GM12891 (cell line): ENCODE data around the gene TFF1.

Experiments
- DNase-seq: peaks from one replicate; pipeline ENCODE4 v3.0.0; 2011; ENCODE audit warnings: low spot score; ENCODE audit not compliant: insufficient read length
- FAIRE-seq: peaks from 2 replicates; lab custom pipeline; 2011; peaks lifted over from hg19 to GRCh38; lab: Jason Lieb, UNC
- PAX5 ChIP-seq: IDR thresholded peaks from 2 replicates; pipeline ENCODE4 v1.6.1; 2011; ENCODE audit warnings: low read length, moderate library complexity, mild to moderate bottlenecking; ENCODE audit not compliant: insufficient read depth, severe bottlenecking
- POLR2A ChIP-seq: IDR thresholded peaks from 2 replicates; pipeline ENCODE4 v1.6.1; 2011; ENCODE audit warnings: low read depth, low read length, control low read depth
- POLR2AphosphoS5 ChIP-seq: IDR thresholded peaks from 2 replicates; pipeline ENCODE4 v1.6.1; 2011; ENCODE audit warnings: low read depth, low read length, control low read depth
- POU2F2 ChIP-seq: IDR thresholded peaks from 2 replicates; pipeline ENCODE4 v1.6.1; 2011; ENCODE audit warnings: low read depth, mild to moderate bottlenecking, control low read depth, low read length, moderate library complexity
- SPI1 ChIP-seq: IDR thresholded peaks from 2 replicates; pipeline ENCODE4 v1.6.1; 2011; ENCODE audit warnings: low read depth, low read length, control low read depth
- TAF1 ChIP-seq: IDR thresholded peaks from 2 replicates; pipeline ENCODE4 v1.6.1; 2011; ENCODE audit warnings: low read depth, low read length, control low read depth

The TFF1 gene

DNA sequence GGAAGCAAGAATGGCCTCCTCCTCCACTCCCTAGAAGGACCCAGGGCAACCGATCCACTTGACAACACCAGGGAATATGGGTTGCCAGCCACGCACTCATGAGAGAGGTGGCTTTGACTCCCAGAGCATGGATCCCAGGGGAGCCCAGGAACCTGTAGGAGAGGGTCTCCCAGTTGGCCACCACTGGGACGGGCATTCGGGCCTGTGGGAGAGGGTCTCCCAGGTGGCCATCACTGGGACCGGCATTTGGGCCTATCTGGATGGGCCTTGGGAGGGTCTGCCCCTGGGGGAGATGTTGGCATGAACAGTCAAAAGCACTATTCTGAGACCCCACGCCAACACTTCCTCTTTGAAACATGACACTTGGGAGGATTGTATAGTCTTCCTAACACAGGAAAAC is 565 bp downstream of the TFF1 start:
- TF ChIP-seq TAF1 (no peak), SPI1 (0 out of 2 replicates have a peak, but pooled peaks have one; percentile 25), POU2F2 (no peak)
- DNase-seq (no peak), FAIRE-seq (no peak)

DNA sequence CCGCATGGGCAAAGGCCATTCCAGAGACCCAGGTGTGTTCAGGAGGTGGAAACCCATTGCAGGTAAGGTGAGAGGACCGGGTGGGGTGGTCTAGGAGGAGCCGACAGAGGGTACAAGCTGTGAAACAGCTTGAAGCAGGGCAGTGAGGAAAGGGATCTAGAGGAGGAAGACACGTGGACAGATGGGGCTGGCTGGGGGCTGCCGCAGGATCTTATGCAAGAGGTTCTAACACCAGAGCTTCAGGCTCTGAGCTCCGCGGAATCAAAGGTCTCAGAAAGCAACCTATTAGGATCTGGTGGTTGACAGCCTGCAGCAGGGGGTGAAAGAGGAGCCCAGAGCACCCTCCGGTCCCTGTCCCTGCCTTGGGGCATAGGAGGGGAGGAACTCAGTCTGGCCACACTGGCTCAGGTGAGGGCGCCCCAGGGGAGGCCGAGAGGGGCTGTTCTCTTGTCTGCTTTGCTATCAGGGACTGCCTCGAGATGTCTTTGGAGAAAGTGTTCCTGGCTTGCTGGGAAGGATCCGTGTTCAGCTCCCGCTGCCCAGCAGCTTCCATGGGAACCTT is 1.9 kb downstream of the TFF1 start:
- TF ChIP-seq TAF1 (no peak), POU2F2 (no peak), POLR2A (no peak), PAX5 (no peak), SPI1 (no peak), POLR2AphosphoS5 (no peak)
- DNase-seq (no peak), FAIRE-seq (no peak)

DNA sequence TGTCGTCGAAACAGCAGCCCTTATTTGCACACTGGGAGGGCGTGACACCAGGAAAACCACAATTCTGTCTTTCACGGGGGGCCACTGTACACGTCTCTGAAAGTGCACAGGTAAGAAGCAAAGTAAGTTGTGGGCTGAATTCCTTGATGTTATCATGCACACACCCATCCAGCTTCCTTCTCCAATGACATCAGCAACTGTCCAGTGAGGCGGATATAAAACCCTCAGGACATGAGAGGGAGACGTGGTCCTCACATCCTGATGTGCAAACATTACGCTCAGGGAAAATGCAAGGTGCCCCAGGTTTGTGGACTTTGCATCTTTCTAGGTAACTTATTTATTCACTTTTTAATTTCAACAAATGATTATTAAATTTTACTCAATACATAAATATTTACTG is 3.0 kb downstream of the TFF1 start:
- DNase-seq (no peak), FAIRE-seq (no peak)
- TF ChIP-seq POU2F2 (no peak), SPI1 (no peak), TAF1 (no peak), PAX5 (no peak), POLR2A (no peak), POLR2AphosphoS5 (no peak)

DNA sequence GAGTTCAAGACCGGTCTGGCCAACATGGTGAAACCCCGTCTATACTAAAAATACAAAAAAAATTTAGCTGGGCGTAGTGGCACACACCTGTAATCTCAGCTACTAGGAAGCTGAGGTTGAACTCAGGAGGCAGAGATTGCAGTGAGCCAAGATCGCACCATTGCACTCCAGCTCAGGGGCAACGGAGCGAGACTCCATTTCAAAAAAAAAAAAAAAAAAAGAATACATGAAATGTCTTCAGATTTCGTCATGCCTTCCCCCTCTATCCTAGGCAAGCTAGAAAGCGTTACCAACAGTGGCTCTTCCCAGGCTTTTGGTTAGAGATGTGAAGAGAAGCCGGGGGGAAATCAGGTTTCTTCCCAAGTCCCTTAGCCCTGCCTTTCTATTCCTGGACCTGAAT is 3.6 kb downstream of the TFF1 start:
- FAIRE-seq, result no peak
- DNase-seq, result no peak
- TF ChIP-seq SPI1 (no peak), POLR2A (no peak), TAF1 (no peak), POU2F2 (no peak), POLR2AphosphoS5 (no peak), PAX5 (no peak)

DNA sequence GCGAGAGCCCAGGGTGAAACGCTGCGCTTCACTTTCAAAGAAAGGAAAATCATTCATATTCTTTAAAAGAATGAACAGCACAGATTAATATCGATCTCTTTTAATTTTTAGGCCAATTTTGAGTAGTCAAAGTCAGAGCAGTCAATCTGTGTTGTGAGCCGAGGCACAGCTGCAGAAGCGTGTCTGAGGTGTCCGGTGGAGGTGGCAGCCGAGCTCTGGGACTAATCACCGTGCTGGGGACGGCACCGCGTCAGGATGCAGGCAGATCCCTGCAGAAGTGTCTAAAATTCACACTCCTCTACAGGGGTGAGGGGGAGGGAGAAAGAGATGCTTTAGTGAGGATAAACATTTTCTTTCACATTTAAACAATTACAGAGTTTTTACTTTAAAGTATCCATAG is 4.1 kb downstream of the TFF1 start:
- FAIRE-seq (no peak), DNase-seq (no peak)
- TF ChIP-seq POU2F2 (no peak), TAF1 (no peak), POLR2A (no peak), POLR2AphosphoS5 (no peak), PAX5 (no peak), SPI1 (no peak)

DNA sequence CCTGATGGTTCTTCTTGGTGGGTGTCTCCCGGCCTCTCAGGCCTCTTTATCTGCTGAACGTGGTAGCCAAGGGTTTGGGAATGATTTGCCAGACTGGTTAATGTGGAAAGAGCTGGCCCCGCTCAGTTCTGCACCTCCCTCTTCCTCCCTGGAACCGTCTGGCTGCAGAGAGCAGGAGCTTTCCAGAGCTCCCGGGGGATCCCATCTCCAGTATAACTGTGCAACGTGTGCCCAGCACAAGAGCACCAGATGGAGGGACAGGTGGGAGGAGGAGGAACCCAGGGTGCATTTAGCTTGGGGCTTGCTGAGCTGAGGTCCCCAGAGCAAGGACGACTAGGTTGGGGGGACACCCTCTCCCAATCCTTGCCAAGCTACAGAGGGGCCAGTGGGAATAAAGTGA is 5.0 kb downstream of the TFF1 start:
- TF ChIP-seq POLR2A, result no peak
- DNase-seq, result no peak
- FAIRE-seq, result no peak

DNA sequence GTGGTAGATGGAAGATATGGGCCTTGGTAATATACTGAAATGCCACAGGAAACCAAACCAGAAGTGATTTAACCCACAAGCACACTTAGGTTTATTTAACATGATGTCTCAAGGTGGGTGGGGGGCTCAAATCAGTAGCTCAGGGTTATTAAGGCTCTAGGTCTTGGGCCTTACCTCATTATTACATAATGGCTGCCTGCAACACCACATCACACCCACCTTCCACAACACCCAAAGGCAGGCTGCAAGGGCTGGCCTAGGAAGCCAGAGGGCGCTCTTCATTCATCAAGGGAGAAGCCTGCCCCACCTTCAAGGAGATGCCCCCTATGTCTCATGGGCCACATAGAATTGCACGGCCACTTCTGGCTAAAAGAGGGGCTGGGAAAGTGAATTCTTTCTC is 6.0 kb downstream of the TFF1 start:
- DNase-seq, result no peak
- TF ChIP-seq TAF1 (no peak), SPI1 (no peak), POU2F2 (no peak), PAX5 (no peak), POLR2A (no peak), POLR2AphosphoS5 (no peak)
- FAIRE-seq, result no peak

DNA sequence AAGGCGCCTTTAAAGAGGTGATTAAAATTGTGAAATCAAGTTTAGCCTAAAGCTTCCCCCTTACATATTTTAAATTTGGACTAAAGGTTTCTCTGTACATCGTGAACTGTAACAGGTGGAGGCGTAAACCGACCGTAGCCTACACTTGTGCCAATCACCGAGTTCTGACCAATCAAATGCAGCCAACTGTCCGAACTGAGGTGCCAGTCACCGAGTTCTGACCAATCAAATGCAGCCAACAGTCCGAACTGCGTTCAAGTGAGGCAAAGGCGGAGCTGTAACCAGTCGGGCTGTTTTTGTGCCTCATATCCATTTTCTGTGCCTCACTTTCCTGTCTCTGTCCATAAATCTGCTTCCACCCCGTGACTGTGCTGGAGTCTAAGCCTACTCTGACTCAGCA is 7.4 kb downstream of the TFF1 start:
- no peak for DNase-seq
- no peak for FAIRE-seq
- TF ChIP-seq POU2F2 (no peak), SPI1 (no peak), PAX5 (no peak), POLR2AphosphoS5 (no peak), POLR2A (no peak), TAF1 (no peak)

DNA sequence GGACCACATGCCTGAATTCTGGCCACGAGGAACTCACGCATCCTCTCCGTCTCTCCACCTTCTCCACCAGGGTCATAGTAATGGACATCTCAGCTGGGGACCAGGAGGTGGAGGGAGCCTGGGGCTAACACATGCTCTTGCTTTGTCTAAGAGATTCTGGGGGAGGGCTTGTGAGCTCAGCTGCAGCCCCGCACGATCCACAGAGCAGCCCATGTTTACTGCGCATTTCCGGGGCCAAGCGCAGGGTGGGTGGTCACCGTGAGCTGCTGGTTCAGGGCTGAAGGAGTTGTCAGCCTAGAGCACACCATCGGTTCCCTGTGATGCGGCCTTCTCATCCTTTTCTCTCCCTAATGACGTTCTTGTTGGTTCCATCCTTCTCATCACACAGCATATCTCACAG is 8.1 kb downstream of the TFF1 start:
- DNase-seq (no peak), FAIRE-seq (no peak)
- TF ChIP-seq POU2F2 (no peak), PAX5 (no peak), TAF1 (no peak), POLR2A (no peak), SPI1 (no peak), POLR2AphosphoS5 (no peak)

DNA sequence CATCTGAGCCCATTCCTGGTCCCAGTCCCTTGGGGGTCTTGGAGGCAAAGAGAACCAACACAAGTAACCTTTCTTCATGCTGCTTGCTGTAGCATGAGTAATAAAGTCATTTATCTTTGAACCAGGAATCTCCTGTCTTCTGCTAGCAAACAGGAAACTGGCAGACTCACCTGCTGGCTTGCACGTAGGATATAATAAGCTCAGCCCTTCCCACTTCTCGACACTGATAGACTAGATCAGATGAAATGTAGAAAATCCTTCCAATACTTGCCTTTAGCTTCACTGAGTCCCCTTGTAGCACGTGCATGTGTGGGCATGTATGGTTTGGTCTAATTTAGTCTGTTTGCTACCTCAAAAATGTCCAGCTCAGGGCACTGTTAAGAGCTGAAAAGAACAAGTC is 9.0 kb downstream of the TFF1 start:
- FAIRE-seq (no peak), DNase-seq (no peak)
- TF ChIP-seq POU2F2 (no peak), POLR2AphosphoS5 (no peak), TAF1 (no peak), SPI1 (no peak), PAX5 (no peak), POLR2A (no peak)
